HepG2 (cell line): Measurements from ENCODE around the gene STC2. TPM values are rescaled to one million over a fixed set of nuclear protein-coding genes. Genes with fewer than 3 reads are reported as not detected.

Experiments
- ATAC-seq: fragments of 200-7000 bp; cut with Tn5 transposase; 3 replicates; pipeline ENCODE4 v1.9.1; 2020; ENCODE audit warnings: mild to moderate bottlenecking, moderate library complexity
- BruUV-seq: library from RNA; stranded (reverse); fragments of 400-500 nt; replicated peaks from 2 replicates; lab custom pipeline; 2021; lab: Mats Ljungman, UMichigan
- CTCF ChIA-PET: fragments of 300-600 bp; formaldehyde crosslinking; extraction: SDS; loops from one replicate; lab custom pipeline; 2021; ENCODE audit warnings: low total read pairs, inconsistent platforms, low intra/inter-chr PET ratio; lab: Yijun Ruan, JAX
- POLR2A ChIA-PET: fragments of 350-600 bp; sonication (Branson Sonifier 250); formaldehyde crosslinking; loops from one replicate; lab custom pipeline; 2020; ENCODE audit warnings: antibody characterized with exemption, inconsistent platforms; lab: Yijun Ruan, JAX
- DNase-seq: peaks from one replicate; pipeline ENCODE4 v3.0.0-alpha.2; 2015; ENCODE audit warnings: low spot score
- FAIRE-seq: peaks from 3 replicates; lab custom pipeline; 2011; peaks lifted over from hg19 to GRCh38; lab: Jason Lieb, UNC
- H2AFZ ChIP-seq: one replicate; pipeline ENCODE4 v1.6.1; 2011; ENCODE audit warnings: low read length, inconsistent platforms
- H3K27ac ChIP-seq: fragments of 300-600 bp; 3 replicates; pipeline ENCODE4 v1.8.0; 2011; ENCODE audit warnings: mixed run types, mild to moderate bottlenecking, mixed read lengths, low read length, inconsistent platforms; ENCODE audit not compliant: insufficient read depth; ENCODE audit errors: extremely low read length
- H3K27me3 ChIP-seq, 2 experiments: fragments of 200-600 bp in 1 of 2; 2 replicates in 1 of 2; 3 replicates in 1 of 2; pipeline versions ENCODE4 v1.6.0 to v1.8.0; 2011; ENCODE audit warnings: low read length in 2 of 2, mild to moderate bottlenecking in 2 of 2, moderate library complexity in 2 of 2, inconsistent platforms in 1 of 2; ENCODE audit not compliant: insufficient read depth in 2 of 2, control insufficient read depth in 1 of 2
- H3K36me3 ChIP-seq, 2 experiments: fragments of 200-600 bp in 1 of 2; replicated peaks in 1 of 2; 2 replicates in 1 of 2; 3 replicates in 1 of 2; pipeline versions ENCODE4 v1.5.1 to v1.8.0; 2011; ENCODE audit warnings: low read length in 2 of 2, inconsistent platforms in 1 of 2; ENCODE audit not compliant: insufficient read depth in 2 of 2, control insufficient read depth in 1 of 2
- H3K4me1 ChIP-seq: 2 replicates; pipeline ENCODE4 v1.5.1; 2012; ENCODE audit warnings: low read length, inconsistent platforms; ENCODE audit not compliant: insufficient read depth
- H3K4me2 ChIP-seq: 2 replicates; pipeline ENCODE4 v1.6.0; 2011; ENCODE audit warnings: low read depth, low read length, inconsistent platforms
- H3K4me3 ChIP-seq, 3 experiments: fragments of 200-600 bp in 1 of 3; sonication (generic), shearing (Covaris generic) in 1 of 3; replicated peaks in 1 of 3; 2 replicates each; pipeline ENCODE4 v1.5.1; 2011 to 2016; ENCODE audit warnings: low read length in 3 of 3, inconsistent platforms in 2 of 3, low read depth in 2 of 3, mild to moderate bottlenecking in 2 of 3, control low read depth in 1 of 3, mixed read lengths in 1 of 3; ENCODE audit not compliant: insufficient read depth in 1 of 3
- H3K79me2 ChIP-seq: one replicate; pipeline ENCODE4 v1.6.1; 2011; ENCODE audit warnings: low read length, inconsistent platforms; ENCODE audit not compliant: insufficient read depth
- H3K9ac ChIP-seq: 2 replicates; pipeline ENCODE4 v1.6.0; 2011; ENCODE audit warnings: mild to moderate bottlenecking, low read depth, low read length, inconsistent platforms; ENCODE audit not compliant: insufficient read depth
- H3K9me3 ChIP-seq: 2 replicates; pipeline ENCODE4 v1.5.1; 2012; ENCODE audit warnings: mild to moderate bottlenecking, low read length
- H4K20me1 ChIP-seq: 2 replicates; pipeline ENCODE4 v1.6.0; 2011; ENCODE audit warnings: inconsistent platforms, mild to moderate bottlenecking, low read length, moderate library complexity; ENCODE audit not compliant: insufficient read depth
- PHF21A ChIP-seq: sonication (generic); formaldehyde crosslinking; IDR thresholded peaks from 2 replicates; pipeline ENCODE4 v1.5.0; 2020; ENCODE audit warnings: mild to moderate bottlenecking, missing genetic modification reagents
- ZNF121 ChIP-seq: sonication (generic); formaldehyde crosslinking; IDR thresholded peaks from 2 replicates; pipeline ENCODE4 v1.5.0; 2020; ENCODE audit warnings: mild to moderate bottlenecking, missing genetic modification reagents
- WGBS: methylation state at CpG from one replicate; pipeline ENCODE4 v1.1.6; 2017; ENCODE audit warnings: low lambda C conversion rate; 5-methylcytosine and 5-hydroxymethylcytosine counted together
- in situ Hi-C: cut with HindIII; loops from 2 replicates; pipeline ENCODE4 v1.10.0; 2017; ENCODE audit warnings: low pct_unique_long_range_greater_than_20kb; ENCODE audit not compliant: extremely low pct_ligation_motif_present
- intact Hi-C: fragments of 100-400 bp; cut with micrococcal nuclease; formaldehyde crosslinking; loops from one replicate; pipeline ENCODE4 v1.10.0; 2022; ENCODE audit not compliant: unreplicated experiment
- polyA plus RNA-seq, 8 experiments: library from polyadenylated mRNA; depleted of rRNA in 3 of 8; stranded (reverse) in 7 of 8; unstranded in 1 of 8; fragments of >200 nt; fragmentation: Illumina TruSeq in 4 of 8; extraction: Trizol in 4 of 8; gene quantifications; 2 replicates each; pipeline versions ENCODE4 v1.2.1 to v1.2.3, GENCODE V29; 2011 to 2016; ENCODE audit warnings: low read depth in 4 of 8, missing spikeins in 1 of 8, mixed read lengths in 1 of 8; ENCODE audit not compliant: insufficient read depth in 1 of 8
- total RNA-seq, 5 experiments: library from RNA; depleted of rRNA; stranded (reverse); fragments of >200 nt; fragmentation: Illumina TruSeq; extraction: Trizol; gene quantifications; 2 replicates each; pipeline ENCODE4 v1.2.3, GENCODE V29; 2016; ENCODE audit warnings: low read depth in 1 of 5
- TF ChIP-seq, protein P1 (sequence below): sonication (generic); formaldehyde crosslinking; IDR thresholded peaks from 2 replicates; pipeline ENCODE4 v1.8.0; 2022; ENCODE audit warnings: mild to moderate bottlenecking, missing genetic modification reagents, borderline replicate concordance
- TF ChIP-seq, protein P2 (sequence below): sonication (generic); formaldehyde crosslinking; IDR thresholded peaks from 2 replicates; pipeline ENCODE4 v1.8.0; 2022; ENCODE audit warnings: missing genetic modification reagents, low read depth, mild to moderate bottlenecking, borderline replicate concordance
- TF ChIP-seq, protein P3 (sequence below): sonication (generic); formaldehyde crosslinking; IDR thresholded peaks from 2 replicates; pipeline ENCODE4 v1.4.0; 2020; ENCODE audit warnings: low read depth, mild to moderate bottlenecking, missing genetic modification reagents

The STC2 gene
- total and polyA plus RNA-seq, 2 of the 13 experiments (the other 11 are each of a cell fraction or from before 2014, with no cell fraction given) = 27.1 to 69.2 TPM

DNA sequence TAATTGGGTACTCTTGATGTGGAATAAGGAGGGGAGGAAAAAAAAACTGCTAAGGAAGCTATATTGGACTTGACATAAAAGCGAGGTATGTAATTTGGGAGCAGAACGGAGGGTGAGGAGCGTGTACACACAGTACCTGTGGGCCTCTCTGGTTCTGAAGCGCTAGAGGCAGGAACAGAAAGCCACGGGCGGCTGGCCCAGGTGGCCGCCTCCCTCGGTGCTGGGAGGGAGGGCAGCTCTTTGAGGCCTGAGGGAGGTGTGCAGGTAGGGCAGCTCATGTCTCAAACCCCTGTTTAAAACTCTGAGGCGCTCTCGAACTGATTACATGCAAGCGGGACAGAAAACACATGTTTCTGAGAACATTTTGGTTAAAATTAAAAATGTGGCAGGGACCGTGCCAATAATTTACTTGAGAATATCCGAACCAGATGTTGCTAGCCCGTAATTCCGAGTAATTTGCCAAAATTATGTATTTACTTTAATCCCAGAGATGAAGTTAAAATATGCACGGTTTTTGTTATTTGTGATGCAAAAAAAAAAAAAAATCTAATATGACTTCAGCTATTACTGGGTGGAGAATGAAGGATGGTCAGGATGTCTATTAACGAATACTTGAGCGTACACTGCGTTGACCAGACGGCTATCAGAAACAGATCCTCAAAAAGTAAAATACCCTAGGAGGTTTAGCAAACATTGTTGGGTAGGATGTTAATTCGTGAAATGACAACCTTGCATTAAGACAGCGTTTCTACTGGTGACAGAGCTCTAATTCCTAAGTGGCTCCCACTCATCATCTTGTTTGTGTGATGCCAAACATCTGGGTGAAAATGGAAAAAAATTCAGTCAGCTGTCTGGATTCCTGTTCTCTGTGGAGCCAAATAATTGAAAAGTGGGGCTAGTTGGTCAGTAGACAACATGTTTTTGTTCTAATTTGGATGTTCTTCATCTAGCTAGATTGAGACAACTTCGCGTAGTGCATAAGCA lies 24.4 kb upstream of the STC2 start:
- Histone ChIP-seq H3K9me3 (no peaks in the 10 kb centered on the region), H3K27ac (no peak overlapping the region), H3K27me3 (peaks cover 1 to 27% of the 10 kb centered on the region in 2 experiments; a peak in 3 of 5 replicates), H3K4me3 (no peak overlapping the region), H2AFZ (no peak overlapping the region), H3K36me3 (no peaks in the 10 kb centered on the region), H4K20me1 (no peaks in the 10 kb centered on the region), H3K4me2 (no peak overlapping the region), H3K9ac (no peak overlapping the region), H3K79me2 (no peaks in the 10 kb centered on the region), H3K4me1 (no peaks in the 10 kb centered on the region)
- in situ Hi-C loops (no loop called here), intact Hi-C loops (no loop called here)
- no peak for FAIRE-seq
- POLR2A ChIA-PET = no interaction called here
- BruUV-seq = no TSS peak
- 48% methylated on average over 24 of the region's 24 CpGs for WGBS
- no peak for DNase-seq
- CTCF ChIA-PET = no interaction called here
- ATAC-seq = no peak
- no peak for TF ChIP-seq ZNF121 (CRISPR knock-in tag)
- TF ChIP-seq, protein P1, sequence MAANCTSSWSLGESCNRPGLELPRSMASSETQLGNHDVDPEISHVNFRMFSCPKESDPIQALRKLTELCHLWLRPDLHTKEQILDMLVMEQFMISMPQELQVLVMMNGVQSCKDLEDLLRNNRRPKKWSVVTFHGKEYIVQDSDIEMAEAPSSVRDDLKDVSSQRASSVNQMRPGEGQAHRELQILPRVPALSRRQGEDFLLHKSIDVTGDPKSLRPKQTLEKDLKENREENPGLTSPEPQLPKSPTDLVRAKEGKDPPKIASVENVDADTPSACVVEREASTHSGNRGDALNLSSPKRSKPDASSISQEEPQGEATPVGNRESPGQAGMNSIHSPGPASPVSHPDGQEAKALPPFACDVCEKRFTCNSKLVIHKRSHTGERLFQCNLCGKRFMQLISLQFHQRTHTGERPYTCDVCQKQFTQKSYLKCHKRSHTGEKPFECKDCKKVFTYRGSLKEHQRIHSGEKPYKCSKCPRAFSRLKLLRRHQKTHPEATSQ (CRISPR knock-in tag) = no peak
- TF ChIP-seq, protein P2, sequence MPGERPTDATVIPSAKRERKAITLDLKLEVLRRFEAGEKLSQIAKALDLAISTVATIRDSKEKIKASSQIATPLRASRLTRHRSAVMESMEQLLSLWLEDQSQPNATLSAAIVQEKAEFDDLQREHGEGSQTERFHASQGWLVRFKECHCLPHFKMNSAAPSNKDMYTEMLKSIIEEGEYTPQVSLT = no peak
- TF ChIP-seq, protein P3, sequence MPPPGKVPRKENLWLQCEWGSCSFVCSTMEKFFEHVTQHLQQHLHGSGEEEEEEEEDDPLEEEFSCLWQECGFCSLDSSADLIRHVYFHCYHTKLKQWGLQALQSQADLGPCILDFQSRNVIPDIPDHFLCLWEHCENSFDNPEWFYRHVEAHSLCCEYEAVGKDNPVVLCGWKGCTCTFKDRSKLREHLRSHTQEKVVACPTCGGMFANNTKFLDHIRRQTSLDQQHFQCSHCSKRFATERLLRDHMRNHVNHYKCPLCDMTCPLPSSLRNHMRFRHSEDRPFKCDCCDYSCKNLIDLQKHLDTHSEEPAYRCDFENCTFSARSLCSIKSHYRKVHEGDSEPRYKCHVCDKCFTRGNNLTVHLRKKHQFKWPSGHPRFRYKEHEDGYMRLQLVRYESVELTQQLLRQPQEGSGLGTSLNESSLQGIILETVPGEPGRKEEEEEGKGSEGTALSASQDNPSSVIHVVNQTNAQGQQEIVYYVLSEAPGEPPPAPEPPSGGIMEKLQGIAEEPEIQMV (CRISPR knock-in tag) = no peak
- no peak for TF ChIP-seq PHF21A (CRISPR knock-in tag)
